Superior temporal gyrus (tissue), 1 donor: ENCODE results near the gene CHIC2.
"Not testable (repeated sequence)": the region's sequence is repeated elsewhere in the genome, so short reads cannot be mapped to it uniquely, and the experiment has no call there.

Experiments
- DNase-seq: peaks from one replicate; pipeline ENCODE4 v3.0.0-alpha.2; 2016; ENCODE audit errors: extremely low spot score

CHIC2 gene

GRCh38 chr4:54061067-54061466 lies 3.3 kb downstream of the CHIC2 start:
- DNase-seq: no peak

DNA sequence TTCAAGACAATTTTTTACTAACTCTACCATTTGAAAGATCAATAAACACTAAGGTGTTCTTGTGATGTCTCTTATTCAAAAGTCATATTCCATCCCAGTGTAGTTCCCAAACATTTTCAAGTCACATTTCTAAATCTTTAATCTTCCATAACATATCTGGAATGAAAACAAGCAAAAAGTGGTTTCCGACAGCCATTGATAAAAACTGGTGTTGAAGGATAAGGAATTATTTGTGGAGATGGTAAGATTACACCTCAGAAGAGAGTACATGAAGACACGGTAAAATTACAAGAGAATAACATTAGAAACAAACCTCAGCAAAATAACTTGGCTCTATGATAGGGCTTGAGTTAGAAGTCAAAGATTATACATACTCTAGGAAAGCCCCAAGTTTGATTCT lies 4.3 kb downstream of the CHIC2 start:
- no peak for DNase-seq

DNA sequence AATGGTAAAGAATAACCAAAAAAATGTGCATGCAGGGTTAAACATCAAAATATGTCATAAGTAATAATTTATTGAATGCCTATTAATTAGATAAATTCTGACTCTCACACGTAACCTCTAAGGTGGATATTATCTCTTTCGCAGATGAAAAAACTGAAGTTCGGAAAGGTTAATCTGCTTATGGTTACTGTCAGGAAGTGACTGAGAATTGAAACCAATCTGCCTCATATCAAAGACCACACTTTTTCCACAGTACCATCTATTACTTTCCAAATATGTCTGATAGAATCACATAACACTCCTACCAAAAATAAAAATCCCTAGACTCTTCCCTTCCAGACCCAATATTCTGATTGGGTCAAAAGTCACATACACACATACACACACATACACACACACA lies 6.2 kb downstream of the CHIC2 start:
- no peak for DNase-seq

DNA sequence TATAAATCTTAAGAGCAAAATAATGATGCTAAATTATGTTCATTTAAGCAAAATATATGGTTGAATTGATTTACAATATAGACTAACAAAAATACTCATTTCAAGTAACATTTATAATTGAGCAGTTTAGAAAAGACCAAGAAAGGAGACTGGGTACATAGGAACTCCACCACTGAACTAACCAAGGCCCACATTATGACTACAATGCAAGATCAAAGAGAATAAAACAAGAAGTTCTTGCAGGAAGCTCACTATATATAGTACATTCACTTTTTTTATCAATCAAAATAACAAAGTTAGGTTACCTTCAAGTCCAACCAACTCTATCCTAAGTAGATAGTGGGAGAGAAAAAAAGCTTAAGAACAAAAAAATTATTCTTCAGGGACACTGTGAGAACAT lies 8.0 kb downstream of the CHIC2 start:
- no peak for DNase-seq

DNA sequence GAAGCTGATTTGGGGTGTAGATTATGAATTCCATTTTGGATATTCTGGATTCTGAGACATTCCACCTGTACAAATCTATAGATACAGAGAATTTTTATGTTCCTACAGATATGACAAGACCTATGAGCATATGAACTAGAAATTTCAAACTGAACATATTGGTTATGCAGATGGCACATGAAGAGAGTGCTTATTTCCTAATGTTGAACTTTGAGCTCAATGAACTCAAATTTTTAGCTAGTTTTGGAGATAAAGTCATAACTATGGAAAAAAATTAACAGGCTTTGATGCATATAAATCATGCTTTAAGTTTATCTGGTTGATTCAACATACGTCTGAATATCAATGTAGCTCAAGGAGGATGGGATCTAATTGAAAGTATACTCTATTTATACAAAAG lies 8.9 kb downstream of the CHIC2 start:
- no peak for DNase-seq

DNA sequence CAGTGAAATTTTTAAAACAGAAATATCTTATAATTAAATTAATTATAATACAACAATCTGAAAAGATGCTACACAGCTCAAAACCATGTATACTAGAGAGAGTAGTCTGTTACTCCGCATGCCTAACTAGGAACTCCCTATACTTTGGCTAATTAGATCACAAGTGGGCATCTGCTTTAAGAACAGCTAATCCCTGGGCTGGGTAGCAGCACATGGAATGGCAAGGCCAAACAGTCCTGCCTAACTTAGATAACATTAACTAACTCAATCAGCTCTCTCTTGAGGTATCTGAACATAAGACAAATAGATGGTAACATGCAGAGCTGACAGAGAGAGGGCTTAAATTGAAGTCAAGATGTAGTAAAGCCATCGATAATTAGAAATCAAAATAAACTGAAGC lies 9.9 kb downstream of the CHIC2 start:
- DNase-seq: no peak

DNA sequence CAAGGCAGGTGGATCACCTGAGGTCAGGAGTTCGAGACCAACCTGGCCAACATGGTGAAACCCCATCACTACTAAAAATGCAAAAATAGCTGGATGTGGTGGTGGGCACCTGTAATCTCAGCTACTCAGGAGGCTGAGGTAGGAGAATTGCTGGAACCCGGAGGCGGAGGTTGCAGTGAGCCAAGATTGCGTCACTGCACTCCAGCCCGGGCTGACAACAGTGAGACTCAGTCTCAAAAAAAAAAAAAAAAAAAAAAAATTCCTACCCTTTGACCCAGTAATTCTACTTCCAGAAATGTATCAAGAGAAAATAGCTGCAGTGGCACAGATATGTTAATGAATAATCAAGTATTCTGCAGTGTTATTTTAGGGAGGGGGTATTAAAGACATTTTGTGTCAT lies 11.1 kb downstream of the CHIC2 start:
- not testable (repeated sequence) for DNase-seq

DNA sequence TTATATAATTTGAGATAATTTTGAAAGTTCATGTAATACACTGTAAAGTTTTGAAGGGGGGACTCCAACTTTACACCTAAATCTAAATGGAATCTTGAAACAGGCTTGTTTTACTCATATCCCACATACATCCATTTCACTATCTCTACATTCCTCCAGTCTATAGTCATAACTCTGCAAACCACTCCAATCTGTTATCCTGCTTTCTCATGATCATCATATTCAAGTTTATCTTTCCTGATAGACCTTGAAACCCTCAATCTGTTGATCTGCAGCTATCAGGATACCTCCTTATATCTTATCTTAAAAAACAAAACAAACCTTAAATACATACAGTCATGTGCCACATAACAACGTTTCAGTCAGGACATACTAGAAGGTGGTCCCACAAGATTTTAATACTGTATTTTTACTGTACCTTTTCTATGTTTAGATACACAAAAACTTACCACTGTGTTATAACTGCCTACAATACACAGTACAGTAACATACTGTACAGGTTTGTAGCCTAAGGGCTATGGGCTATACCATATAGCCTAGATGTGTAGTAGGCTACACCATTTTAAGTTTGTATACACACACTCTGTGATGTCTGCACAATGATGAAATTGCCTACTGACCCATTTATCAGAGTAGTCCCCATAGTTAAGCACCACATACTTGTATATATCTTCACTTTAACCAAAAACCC lies 14.0 kb downstream of the CHIC2 start:
- DNase-seq: no peak

GRCh38 chr4:54043630-54044029 lies 20.8 kb downstream of the CHIC2 start:
- DNase-seq: not testable (repeated sequence)

GRCh38 chr4:54041933-54042332 lies 22.5 kb downstream of the CHIC2 start:
- no peak for DNase-seq

DNA sequence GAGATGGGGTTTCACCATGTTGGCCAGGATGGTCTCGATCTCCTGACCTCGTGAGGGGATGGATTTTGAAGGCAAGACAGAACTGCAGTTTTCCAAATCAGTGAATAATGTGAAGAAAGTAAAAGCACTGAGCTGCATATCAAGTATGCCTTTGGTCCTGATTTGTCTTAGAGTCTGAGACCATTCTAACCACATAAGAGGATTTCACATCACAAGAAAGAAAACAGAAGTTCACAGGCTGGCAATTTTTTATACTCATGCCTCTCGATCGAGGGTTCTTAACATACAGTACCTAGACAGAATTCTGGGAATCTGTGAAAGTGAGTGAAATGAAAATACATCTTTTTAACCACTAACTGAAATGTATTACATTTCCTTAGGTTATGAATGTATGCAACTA lies 23.3 kb downstream of the CHIC2 start:
- no peak for DNase-seq

DNA sequence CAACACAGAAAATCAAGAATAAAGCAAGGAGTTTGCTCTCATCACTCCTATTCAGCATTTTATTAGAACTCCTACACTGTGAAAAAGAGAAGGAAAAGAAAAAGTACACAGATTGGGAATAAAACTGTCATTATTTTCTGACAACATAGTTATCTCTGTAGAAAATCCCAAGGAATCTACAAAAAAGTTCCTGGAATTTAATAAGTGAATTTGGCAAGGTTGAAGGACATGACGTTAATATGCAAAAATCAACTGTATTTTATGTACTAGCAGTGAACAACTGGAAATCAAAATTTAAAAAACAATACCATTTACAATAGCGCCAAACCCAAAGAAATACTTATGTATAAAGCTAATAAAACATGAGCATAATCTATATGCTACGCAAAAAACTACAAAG lies 26.3 kb downstream of the CHIC2 start:
- no peak for DNase-seq

DNA sequence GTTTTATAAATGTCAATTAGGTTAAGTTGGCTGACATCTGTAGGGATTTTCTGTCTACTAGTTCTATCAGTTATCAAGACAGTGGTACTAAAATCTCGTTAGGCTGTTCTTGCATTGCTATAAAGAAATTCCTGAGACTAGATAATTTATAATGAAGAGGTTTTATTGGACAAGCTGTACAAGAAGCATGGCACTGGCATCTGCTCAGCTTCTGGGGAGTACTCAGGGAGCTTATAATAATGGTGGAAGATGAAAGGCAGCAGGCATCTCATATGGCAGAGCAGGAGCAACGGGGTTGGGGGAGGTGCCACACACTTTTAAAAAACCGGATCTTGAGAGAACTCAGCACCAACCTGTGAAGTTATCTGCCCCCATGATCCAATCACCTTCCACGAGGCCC lies 28.2 kb downstream of the CHIC2 start:
- DNase-seq: no peak

DNA sequence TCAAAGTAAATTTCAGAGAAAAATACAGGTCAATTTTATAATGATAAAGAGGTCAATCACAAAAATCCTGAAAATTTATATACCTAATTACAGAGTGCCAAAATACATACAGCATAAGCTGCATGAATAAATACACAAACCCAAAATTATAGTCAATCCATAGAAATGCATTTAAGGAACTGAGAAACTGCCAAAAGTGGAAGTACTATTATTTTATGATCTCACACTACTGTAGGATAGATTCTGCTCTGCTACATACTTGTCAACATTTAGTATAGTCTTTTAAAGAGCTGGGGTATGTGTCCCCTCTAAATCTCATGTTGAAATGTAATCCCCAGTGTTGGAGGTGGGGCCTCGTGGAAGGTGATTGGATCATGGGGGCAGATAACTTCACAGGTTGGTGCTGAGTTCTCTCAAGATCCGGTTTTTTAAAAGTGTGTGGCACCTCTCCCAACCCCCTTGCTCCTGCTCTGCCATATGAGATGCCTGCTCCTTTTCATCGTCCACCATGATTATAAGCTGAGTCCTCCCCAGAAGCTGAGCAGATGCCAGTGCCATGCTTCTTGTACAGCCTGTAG lies 31.8 kb downstream of the CHIC2 start:
- DNase-seq: no peak

DNA sequence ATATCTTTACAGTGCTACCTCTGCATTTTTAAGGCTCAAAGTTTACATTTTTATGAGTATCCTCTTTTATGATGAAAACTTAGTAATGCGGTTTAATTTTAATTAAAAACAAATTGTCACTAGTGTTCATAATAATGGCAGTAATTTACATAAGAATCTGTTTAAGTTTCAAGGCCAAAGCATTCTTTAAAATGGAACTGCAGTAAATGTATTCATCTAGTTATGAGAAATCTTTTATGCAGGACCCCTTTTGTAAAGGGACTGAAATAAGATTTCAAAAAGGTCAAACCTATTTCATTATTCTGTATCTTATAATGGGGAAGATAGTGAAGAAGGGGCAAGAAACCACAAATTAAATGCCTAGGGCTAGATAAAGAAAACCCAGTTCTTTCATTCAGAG lies 37.1 kb downstream of the CHIC2 start:
- no peak for DNase-seq

DNA sequence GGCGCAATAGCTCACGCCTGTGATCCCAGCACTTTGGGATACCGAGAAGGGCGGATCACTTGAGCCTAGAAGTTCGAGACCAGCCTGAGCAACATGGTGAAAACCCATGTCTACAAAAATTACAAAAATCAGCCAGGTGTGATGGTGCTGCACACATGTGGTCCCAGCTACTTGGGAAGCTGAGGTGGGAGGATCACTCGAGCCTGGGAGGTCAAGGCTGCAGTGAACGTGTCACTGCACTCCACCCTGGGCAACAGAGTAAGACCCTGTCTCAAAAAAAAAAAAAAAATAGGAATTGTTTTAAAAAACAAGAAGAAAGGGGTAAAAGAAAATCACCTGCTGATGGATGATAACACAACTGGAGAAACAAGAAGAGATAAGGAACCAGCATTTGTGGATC lies 38.8 kb downstream of the CHIC2 start:
- no peak for DNase-seq

- not testable (repeated sequence) for DNase-seq
These were observed 41.4 kb downstream of the CHIC2 start for GRCh38 chr4:54023019-54023418.

- no peak for DNase-seq
These were observed 46.4 kb downstream of the CHIC2 start for GRCh38 chr4:54017974-54018373.

DNA sequence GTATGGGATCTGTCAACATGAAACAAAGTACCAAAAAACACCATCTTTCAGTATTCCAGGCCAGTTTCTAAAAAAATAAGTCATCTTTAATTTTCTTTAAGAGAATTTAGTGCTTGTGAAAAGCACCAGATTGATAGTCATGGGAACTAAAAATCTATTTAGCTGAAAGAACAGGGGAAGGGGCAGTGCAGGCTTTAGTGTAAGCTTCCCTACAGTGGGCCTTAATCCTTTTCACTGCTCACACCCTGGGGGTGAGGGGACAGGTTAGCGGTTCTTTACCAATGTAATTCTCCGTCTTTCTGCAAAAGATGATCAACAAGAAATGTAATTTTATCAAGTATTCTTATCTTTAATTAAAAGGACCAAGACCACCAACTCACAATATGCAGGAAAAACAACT lies 47.1 kb downstream of the CHIC2 start:
- DNase-seq: no peak

DNA sequence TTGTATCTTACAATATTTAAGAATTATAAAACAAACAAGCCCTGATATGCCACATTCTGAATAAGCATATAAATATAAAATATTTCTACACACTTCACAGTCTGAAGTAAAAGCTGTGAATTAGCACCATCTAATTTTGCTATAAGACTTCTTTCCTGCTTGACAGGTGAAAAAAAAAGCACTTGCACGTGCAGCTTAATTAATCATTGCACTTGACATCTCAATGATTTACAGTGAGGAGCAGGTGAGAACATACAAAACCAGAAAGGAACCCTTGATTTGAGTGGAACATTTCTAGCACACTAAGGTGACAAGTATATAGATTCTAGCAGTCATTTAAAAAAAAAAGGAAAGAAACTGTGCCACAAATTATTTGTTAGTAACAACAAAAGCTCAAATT lies 47.9 kb downstream of the CHIC2 start:
- DNase-seq: no peak

DNA sequence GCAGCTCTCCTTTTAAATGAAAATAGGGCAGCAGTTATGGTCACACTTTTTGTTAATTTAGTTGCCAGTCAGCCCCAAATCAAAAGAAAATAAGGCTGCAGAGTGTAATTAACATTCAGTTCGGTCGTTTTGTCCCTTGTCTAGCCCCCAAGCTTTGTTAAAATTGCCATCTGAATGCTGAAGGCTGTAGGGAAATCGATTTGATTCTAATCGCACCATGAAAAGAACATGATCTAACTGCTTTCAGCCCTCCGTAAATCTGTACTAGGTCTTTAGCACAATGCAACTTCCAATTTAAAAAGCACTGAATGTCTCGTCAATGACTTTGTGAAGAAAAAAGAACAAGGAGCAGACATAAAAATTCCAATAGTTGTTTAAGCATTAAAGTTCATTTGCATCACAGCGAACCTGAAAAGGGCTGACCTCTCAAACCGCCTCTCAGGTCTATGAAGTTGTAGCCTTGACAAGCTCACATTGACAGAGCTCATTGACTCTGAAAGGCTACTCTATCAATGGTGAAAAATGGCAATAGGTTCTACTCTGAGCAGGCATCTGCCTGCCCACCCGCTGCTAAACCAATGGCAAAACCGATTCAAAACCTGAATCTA lies 48.9 kb downstream of the CHIC2 start:
- DNase-seq: no peak

DNA sequence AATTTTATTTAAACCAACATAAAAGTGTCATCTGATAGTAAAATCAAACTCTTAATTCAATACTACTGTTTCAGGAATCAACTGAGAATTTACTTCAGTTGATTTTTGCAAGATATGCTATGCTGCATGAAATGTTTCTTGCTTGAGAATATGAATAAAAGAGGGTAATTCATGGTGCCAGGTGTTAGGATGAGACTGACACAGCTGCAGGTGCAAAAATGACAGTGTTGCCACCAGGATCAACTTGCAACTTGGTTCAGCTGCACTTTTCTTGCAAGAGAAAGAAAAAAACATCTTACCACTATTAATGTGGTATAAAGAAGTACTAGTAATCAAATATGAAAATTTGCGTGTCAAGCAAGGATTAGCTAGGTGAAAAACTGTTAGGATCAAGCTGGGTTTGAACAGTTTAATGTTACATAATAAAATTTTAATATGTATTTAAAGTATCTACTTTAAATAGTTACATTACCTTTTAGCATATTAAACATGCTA lies 49.7 kb downstream of the CHIC2 start:
- no peak for DNase-seq

DNA sequence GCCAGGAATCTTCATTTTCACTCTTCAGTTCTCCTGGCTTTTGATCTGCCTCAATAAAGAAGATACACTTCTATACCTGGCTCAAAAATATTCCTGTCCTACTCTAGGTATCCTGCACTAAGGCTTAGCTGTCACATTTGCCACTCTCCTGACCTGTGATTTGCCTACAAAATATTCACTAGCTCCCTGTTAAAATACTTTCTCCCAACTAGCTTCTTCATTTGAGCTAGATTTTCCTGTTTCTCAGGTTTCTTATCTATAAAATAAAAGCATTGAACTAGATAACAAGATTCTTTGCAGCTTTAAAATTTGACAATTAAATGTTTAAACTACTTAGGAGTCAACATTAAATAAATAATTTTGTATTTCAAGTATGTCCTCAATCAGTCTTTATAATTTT lies 53.2 kb downstream of the CHIC2 start:
- DNase-seq: no peak
